K562 (cell line): ENCODE data around the gene RYR1. TPM values are rescaled to one million over a fixed set of nuclear protein-coding genes. Genes with fewer than 3 reads are reported as not detected.
A peak's percentile ranks its signal among the peaks of the same experiment; 100 is the strongest.
"Not testable (repeated sequence)": the region's sequence is repeated elsewhere in the genome, so short reads cannot be mapped to it uniquely, and the experiment has no call there.

ENCODE experiments used
- ATAC-seq: fragments of 200-7000 bp; cut with Tn5 transposase; 3 replicates; pipeline ENCODE4 v1.9.1; 2020; ENCODE audit warnings: moderate library complexity
- BruUV-seq: library from RNA; stranded (reverse); fragments of 400-500 nt; replicated peaks from 2 replicates; lab custom pipeline; 2021; lab: Mats Ljungman, UMichigan
- CTCF ChIA-PET: fragments of 300-600 bp; formaldehyde crosslinking; extraction: SDS; loops from one replicate; lab custom pipeline; 2021; ENCODE audit warnings: low intra/inter-chr PET ratio; lab: Yijun Ruan, JAX
- POLR2A ChIA-PET: fragments of 300-600, 350-650 bp; sonication (Branson Sonifier 250); formaldehyde crosslinking; extraction: SDS; loops from one replicate; lab custom pipeline; 2021; ENCODE audit warnings: antibody characterized with exemption, inconsistent platforms; lab: Yijun Ruan, JAX
- DNase-seq, 4 experiments: peaks; one replicate each; pipeline versions ENCODE4 v3.0.0 to v3.0.0-alpha.2; 2011 to 2018; ENCODE audit warnings: low spot score in 3 of 4, mixed read lengths in 3 of 4; ENCODE audit errors: extremely low read depth in 1 of 4
- FAIRE-seq: peaks from 2 replicates; lab custom pipeline; 2011; peaks lifted over from hg19 to GRCh38; lab: Jason Lieb, UNC
- H2AFZ ChIP-seq: 2 replicates; pipeline ENCODE4 v1.6.0; 2011; ENCODE audit warnings: low read depth, low read length, control low read depth, inconsistent platforms
- H3K27ac ChIP-seq: fragments of 200-600 bp; 3 replicates; pipeline ENCODE4 v1.8.0; 2011; ENCODE audit warnings: low read depth, mild to moderate bottlenecking, control low read depth, inconsistent platforms, low read length, moderate library complexity, mixed read lengths; ENCODE audit errors: extremely low read depth
- H3K27me3 ChIP-seq, 2 experiments: fragments of 300-600 bp in 1 of 2; 2 replicates in 1 of 2; 3 replicates in 1 of 2; pipeline versions ENCODE4 v1.6.0 to v1.8.0; 2011; ENCODE audit warnings: inconsistent platforms in 2 of 2, low read length in 2 of 2, mild to moderate bottlenecking in 1 of 2, mixed read lengths in 1 of 2, moderate library complexity in 1 of 2; ENCODE audit not compliant: control insufficient read depth in 2 of 2, insufficient read depth in 2 of 2
- H3K36me3 ChIP-seq: fragments of 300-600 bp; 3 replicates; pipeline ENCODE4 v1.8.0; 2011; ENCODE audit warnings: mild to moderate bottlenecking, low read length, inconsistent platforms; ENCODE audit not compliant: control insufficient read depth, insufficient read depth
- H3K4me1 ChIP-seq, 2 experiments: fragments of 200-600 bp in 1 of 2; replicated peaks in 1 of 2; 2 replicates in 1 of 2; 3 replicates in 1 of 2; pipeline versions ENCODE4 v1.5.1 to v1.8.0; 2011; ENCODE audit warnings: inconsistent platforms in 2 of 2, low read length in 2 of 2, mild to moderate bottlenecking in 1 of 2, mixed read lengths in 1 of 2, moderate library complexity in 1 of 2; ENCODE audit not compliant: control insufficient read depth in 2 of 2, insufficient read depth in 2 of 2
- H3K4me2 ChIP-seq: 2 replicates; pipeline ENCODE4 v1.6.1; 2011; ENCODE audit warnings: low read length, control low read depth, inconsistent platforms, mixed read lengths; ENCODE audit not compliant: insufficient read depth
- H3K4me3 ChIP-seq: fragments of 200-600 bp; sonication (generic), shearing (Covaris generic); 2 replicates; pipeline ENCODE4 v1.5.1; 2016; ENCODE audit warnings: control low read depth, inconsistent platforms
- H3K79me2 ChIP-seq: fragments of 200-600 bp; 3 replicates; pipeline ENCODE4 v1.8.0; 2011; ENCODE audit warnings: low read length, inconsistent platforms; ENCODE audit not compliant: control insufficient read depth, insufficient read depth
- H3K9ac ChIP-seq, 2 experiments: 2 replicates each; pipeline versions ENCODE4 v1.6.0 to v1.6.1; 2011; ENCODE audit warnings: low read depth in 2 of 2, low read length in 2 of 2, control low read depth in 1 of 2, inconsistent platforms in 1 of 2, mild to moderate bottlenecking in 1 of 2, mixed read lengths in 1 of 2; ENCODE audit not compliant: insufficient read depth in 1 of 2
- H3K9me1 ChIP-seq: one replicate; pipeline ENCODE4 v1.6.0; 2011; ENCODE audit warnings: inconsistent platforms, mild to moderate bottlenecking, low read length, moderate library complexity; ENCODE audit not compliant: control insufficient read depth, insufficient read depth
- H3K9me3 ChIP-seq: replicated peaks from 2 replicates; pipeline ENCODE4 v1.5.1; 2011; ENCODE audit warnings: low read depth, low read length, inconsistent platforms; ENCODE audit not compliant: control insufficient read depth, insufficient read depth
- H4K20me1 ChIP-seq: replicated peaks from 2 replicates; pipeline ENCODE4 v1.6.1; 2011; ENCODE audit warnings: low read length, inconsistent platforms, mixed read lengths; ENCODE audit not compliant: control insufficient read depth, insufficient read depth
- ARID3A ChIP-seq: IDR thresholded peaks from 2 replicates; pipeline ENCODE4 v1.6.1; 2012; ENCODE audit warnings: low read depth, low read length, improper control_type of control experiment, borderline replicate concordance
- ESRRB ChIP-seq: fragments of 250-450 bp; sonication (Bioruptor Pico); IDR thresholded peaks from 2 replicates; pipeline ENCODE4 v1.5.0; 2020; ENCODE audit warnings: mild to moderate bottlenecking, moderate library complexity, borderline replicate concordance
- EWSR1 ChIP-seq: fragments of 450-650 bp; IDR thresholded peaks from 2 replicates; pipeline ENCODE4 v1.6.1; 2018; ENCODE audit warnings: borderline replicate concordance, mild to moderate bottlenecking, low read depth, moderate library complexity; ENCODE audit not compliant: partially characterized antibody
- FOXP1 ChIP-seq: sonication (generic); formaldehyde crosslinking; IDR thresholded peaks from 2 replicates; pipeline ENCODE4 v1.8.0; 2022; ENCODE audit warnings: mild to moderate bottlenecking, missing genetic modification reagents
- KDM1A ChIP-seq, 2 experiments: fragments of 450-650 bp; IDR thresholded peaks; 2 replicates each; pipeline ENCODE4 v1.6.1; 2016; ENCODE audit warnings: mild to moderate bottlenecking in 2 of 2
- MTA3 ChIP-seq: fragments of 450-650 bp; formaldehyde crosslinking; IDR thresholded peaks from 2 replicates; pipeline ENCODE4 v1.6.1; 2017; ENCODE audit warnings: mild to moderate bottlenecking, borderline replicate concordance
- NCOA2 ChIP-seq, 2 experiments: fragments of 450-650 bp; IDR thresholded peaks; 2 replicates each; pipeline ENCODE4 v1.6.1; 2018; ENCODE audit warnings: mild to moderate bottlenecking in 2 of 2, moderate library complexity in 1 of 2; ENCODE audit not compliant: partially characterized antibody in 2 of 2
- ZNF449 ChIP-seq: fragments of 250-450 bp; sonication (Bioruptor Pico); IDR thresholded peaks from 2 replicates; pipeline ENCODE4 v1.8.0; 2022; ENCODE audit warnings: moderate library complexity, mild to moderate bottlenecking, inconsistent platforms
- WGBS: fragments of 100-300 bp; shearing (Covaris generic); methylation state at CpG from one replicate; pipeline ENCODE4 v1.1.6; 2016; ENCODE audit warnings: low coverage, mixed read lengths; ENCODE audit not compliant: insufficient coverage; ENCODE audit errors: missing lambda C conversion rate; 5-methylcytosine and 5-hydroxymethylcytosine counted together
- in situ Hi-C: fragments of 300-500 bp; cut with MboI; formaldehyde crosslinking; loops from 4 replicates; pipeline ENCODE4 v1.15.0; 2018; ENCODE audit warnings: inconsistent platforms, mixed read lengths
- intact Hi-C: fragments of 100-400 bp; cut with micrococcal nuclease; formaldehyde crosslinking; loops from 2 replicates; pipeline ENCODE4 v1.14.2; 2022
- polyA plus RNA-seq, 8 experiments: library from polyadenylated mRNA; depleted of rRNA in 4 of 8; stranded (reverse) in 5 of 8; unstranded in 3 of 8; fragments of >200 nt; fragmentation: Nextera tagmentation in 2 of 8; fragmentation: Illumina TruSeq in 1 of 8; extraction: Ambion mirVana in 2 of 8; extraction: Trizol in 1 of 8; gene quantifications; 2 replicates each; pipeline versions ENCODE4 v1.2.1 to v1.2.3, GENCODE V29; 2011 to 2014; ENCODE audit warnings: inconsistent platforms in 1 of 8, missing spikeins in 1 of 8
- total RNA-seq, 7 experiments: library from RNA; depleted of rRNA in 6 of 7; stranded (reverse); fragments of >200 nt in 6 of 7; fragmentation: Illumina TruSeq in 2 of 7; extraction: Trizol in 2 of 7; gene quantifications; 2 replicates each; pipeline versions ENCODE4 v1.2.1 to v1.2.3, GENCODE V29; 2011 to 2021; ENCODE audit warnings: low replicate concordance in 1 of 7
- TF ChIP-seq, protein P1 (sequence below), 3 experiments: fragments of 200-800 bp in 1 of 3; fragments of 250-450 bp in 1 of 3; fragments of 450-650 bp in 1 of 3; sonication (Bioruptor Pico) in 1 of 3; sonication (Bioruptor generic) in 1 of 3; formaldehyde crosslinking in 1 of 3; IDR thresholded peaks; 2 replicates each; pipeline versions ENCODE4 v1.6.1 to v1.8.0; 2016 to 2022; ENCODE audit warnings: mild to moderate bottlenecking in 2 of 3, missing genetic modification characterization in 2 of 3, missing compliant biosample characterization in 1 of 3, moderate library complexity in 1 of 3

RYR1 gene
- total and polyA plus RNA-seq, 9 of the 15 experiments (the other 6 are each of a cell fraction or from before 2014, with no cell fraction given) = 0.11 to 7.4 (median 3.7) TPM

DNA sequence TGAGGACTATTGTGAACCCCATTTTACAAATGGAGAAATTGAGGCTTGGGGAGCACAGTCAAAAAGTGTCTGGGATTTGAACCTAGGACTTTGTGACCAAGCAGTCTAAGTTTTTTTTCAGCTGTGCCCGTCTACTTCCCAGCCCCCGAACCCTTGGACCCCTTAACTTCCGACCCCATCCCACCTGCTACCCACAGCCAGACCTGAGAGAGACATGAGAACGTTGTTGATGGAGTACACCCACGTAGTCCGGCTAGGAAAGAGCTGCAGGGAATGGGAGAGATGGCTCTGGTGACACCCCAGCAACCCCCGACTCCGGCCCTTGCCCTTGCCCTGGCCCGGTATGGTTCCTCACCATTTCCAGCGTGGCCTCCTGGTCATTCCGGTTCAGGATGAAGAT, 166.2 kb downstream of the RYR1 start (continued):
- TF ChIP-seq EWSR1 = no peak
- TF ChIP-seq ZNF449 = no peak
- no peak for TF ChIP-seq ESRRB (CRISPR knock-in tag)
- TF ChIP-seq FOXP1 (CRISPR knock-in tag) = no peak
- no peak for TF ChIP-seq ARID3A
- no peak for TF ChIP-seq MTA3

- H2AFZ ChIP-seq, BruUV-seq, H3K4me3 ChIP-seq, H3K4me2 ChIP-seq, intact Hi-C loops, CTCF ChIA-PET, H4K20me1 ChIP-seq, DNase-seq, ATAC-seq, H3K27me3 ChIP-seq, H3K36me3 ChIP-seq, H3K9ac ChIP-seq, in situ Hi-C loops, H3K9me1 ChIP-seq, H3K27ac ChIP-seq, H3K9me3 ChIP-seq, POLR2A ChIA-PET, H3K79me2 ChIP-seq, FAIRE-seq: not testable (repeated sequence)
- TF ChIP-seq, protein P1, sequence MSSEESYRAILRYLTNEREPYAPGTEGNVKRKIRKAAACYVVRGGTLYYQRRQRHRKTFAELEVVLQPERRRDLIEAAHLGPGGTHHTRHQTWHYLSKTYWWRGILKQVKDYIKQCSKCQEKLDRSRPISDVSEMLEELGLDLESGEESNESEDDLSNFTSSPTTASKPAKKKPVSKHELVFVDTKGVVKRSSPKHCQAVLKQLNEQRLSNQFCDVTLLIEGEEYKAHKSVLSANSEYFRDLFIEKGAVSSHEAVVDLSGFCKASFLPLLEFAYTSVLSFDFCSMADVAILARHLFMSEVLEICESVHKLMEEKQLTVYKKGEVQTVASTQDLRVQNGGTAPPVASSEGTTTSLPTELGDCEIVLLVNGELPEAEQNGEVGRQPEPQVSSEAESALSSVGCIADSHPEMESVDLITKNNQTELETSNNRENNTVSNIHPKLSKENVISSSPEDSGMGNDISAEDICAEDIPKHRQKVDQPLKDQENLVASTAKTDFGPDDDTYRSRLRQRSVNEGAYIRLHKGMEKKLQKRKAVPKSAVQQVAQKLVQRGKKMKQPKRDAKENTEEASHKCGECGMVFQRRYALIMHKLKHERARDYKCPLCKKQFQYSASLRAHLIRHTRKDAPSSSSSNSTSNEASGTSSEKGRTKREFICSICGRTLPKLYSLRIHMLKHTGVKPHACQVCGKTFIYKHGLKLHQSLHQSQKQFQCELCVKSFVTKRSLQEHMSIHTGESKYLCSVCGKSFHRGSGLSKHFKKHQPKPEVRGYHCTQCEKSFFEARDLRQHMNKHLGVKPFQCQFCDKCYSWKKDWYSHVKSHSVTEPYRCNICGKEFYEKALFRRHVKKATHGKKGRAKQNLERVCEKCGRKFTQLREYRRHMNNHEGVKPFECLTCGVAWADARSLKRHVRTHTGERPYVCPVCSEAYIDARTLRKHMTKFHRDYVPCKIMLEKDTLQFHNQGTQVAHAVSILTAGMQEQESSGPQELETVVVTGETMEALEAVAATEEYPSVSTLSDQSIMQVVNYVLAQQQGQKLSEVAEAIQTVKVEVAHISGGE (CRISPR knock-in tag; IDR thresholded peaks at IDR 0.05) = 0 out of 6 replicates have a peak, but pooled peaks of 1 of the 3 experiments have one; percentile 31
- TF ChIP-seq NCOA2 (IDR thresholded peaks at IDR 0.05; ENCODE audit: partially characterized antibody in 2 of 2) (peak in 1 of 2 experiments; percentile 91), KDM1A (IDR thresholded peaks at IDR 0.05) (peak in 1 of 2 experiments; percentile 76; a peak in 1 of 4 replicates)
- H3K4me1 ChIP-seq = peaks cover 3 to 22% of the 10 kb centered on the region in 2 experiments; a peak in 4 of 5 replicates
- WGBS = 92% methylated on average over 5 of the region's 5 CpGs
Observed at GRCh38 chr19:38602856-38603255, 169.4 kb downstream of the RYR1 start.
